GM21360 (cell line): ENCODE results near the gene CCDC149.
"Not testable (repeated sequence)": the region's sequence is repeated elsewhere in the genome, so short reads cannot be mapped to it uniquely, and the experiment has no call there.

ENCODE experiments used
- ATAC-seq: cut with Tn5 transposase; IDR thresholded peaks from one replicate; pipeline ENCODE4 v1.9.1; 2021; ENCODE audit warnings: mild to moderate bottlenecking, moderate library complexity; ENCODE audit not compliant: unreplicated experiment

The CCDC149 gene

GRCh38 chr4:24917076-24917856 lies 4.4 kb upstream of the CCDC149 start:
- ATAC-seq = no peak

GRCh38 chr4:24915121-24915922 lies 2.5 kb upstream of the CCDC149 start:
- no peak for ATAC-seq

- ATAC-seq = no peak
Measured at GRCh38 chr4:24914460-24914859, 1.6 kb upstream of the CCDC149 start.

GRCh38 chr4:24913119-24913485 lies 260 bp upstream of the CCDC149 start:
- ATAC-seq = no peak

GRCh38 chr4:24910499-24910898 lies 2.3 kb downstream of the CCDC149 start:
- ATAC-seq = no peak

GRCh38 chr4:24909606-24910005 lies 3.2 kb downstream of the CCDC149 start:
- not testable (repeated sequence) for ATAC-seq

GRCh38 chr4:24897639-24898038 lies 15.2 kb downstream of the CCDC149 start:
- no peak for ATAC-seq

- no peak for ATAC-seq
Measured at GRCh38 chr4:24896977-24897376, 15.9 kb downstream of the CCDC149 start.

- ATAC-seq = no peak
Measured at GRCh38 chr4:24896056-24896455, 16.8 kb downstream of the CCDC149 start.

GRCh38 chr4:24895461-24895860 lies 17.4 kb downstream of the CCDC149 start:
- no peak for ATAC-seq

GRCh38 chr4:24894846-24895245 lies 18.0 kb downstream of the CCDC149 start:
- ATAC-seq = no peak

- no peak for ATAC-seq
Measured at GRCh38 chr4:24894243-24894642, 18.6 kb downstream of the CCDC149 start.

- ATAC-seq = no peak
Measured at GRCh38 chr4:24892778-24893177, 20.1 kb downstream of the CCDC149 start.

GRCh38 chr4:24892278-24892677 lies 20.6 kb downstream of the CCDC149 start:
- ATAC-seq = no peak

- ATAC-seq = no peak
Measured at GRCh38 chr4:24890561-24891126, 22.2 kb downstream of the CCDC149 start.

GRCh38 chr4:24889991-24890390 lies 22.9 kb downstream of the CCDC149 start:
- no peak for ATAC-seq

GRCh38 chr4:24888475-24889344 lies 24.1 kb downstream of the CCDC149 start:
- no peak for ATAC-seq

- ATAC-seq = no peak
Measured at GRCh38 chr4:24887881-24888430, 24.9 kb downstream of the CCDC149 start.

GRCh38 chr4:24886596-24886995 lies 26.2 kb downstream of the CCDC149 start:
- ATAC-seq = no peak

- ATAC-seq = no peak
Measured at GRCh38 chr4:24885342-24885741, 27.5 kb downstream of the CCDC149 start.

GRCh38 chr4:24884902-24885301 lies 27.9 kb downstream of the CCDC149 start:
- ATAC-seq = no peak
